Tibial nerve (tissue), 4 donors: ENCODE measurements around the gene DNASE1L3. TPM values are rescaled to one million over a fixed set of nuclear protein-coding genes. Genes with fewer than 3 reads are reported as not detected.

Experiments used
- DNase-seq, 2 donors: peaks; one replicate each; pipeline ENCODE4 v3.0.0-alpha.2; 2019; ENCODE audit warnings: low spot score in 2 of 2
- H3K27ac ChIP-seq, 4 donors: fragments of 200-600 bp; sonication (generic) in 3 of 4; one replicate each; pipeline ENCODE4 v1.5.1; 2017 to 2019; ENCODE audit warnings: mild to moderate bottlenecking in 1 of 4
- H3K27me3 ChIP-seq, 2 donors: fragments of 200-600 bp; sonication (generic) in 1 of 2; one replicate each; pipeline versions ENCODE4 v1.5.1 to v1.6.0; 2017 to 2019
- H3K36me3 ChIP-seq, 3 donors: fragments of 200-600 bp; sonication (generic); one replicate each; pipeline ENCODE4 v1.5.1; 2018 to 2019
- H3K4me1 ChIP-seq, 4 donors: fragments of 200-600 bp; sonication (generic) in 3 of 4; one replicate each; pipeline ENCODE4 v1.5.1; 2017 to 2019
- H3K4me3 ChIP-seq, 4 donors: fragments of 200-600 bp; sonication (generic) in 3 of 4; one replicate each; pipeline ENCODE4 v1.5.1; 2017 to 2019; ENCODE audit warnings: mild to moderate bottlenecking in 1 of 4, moderate library complexity in 1 of 4
- H3K9me3 ChIP-seq, 4 donors: fragments of 200-600 bp; sonication (generic) in 3 of 4; one replicate each; pipeline ENCODE4 v1.5.1; 2017 to 2019
- EP300 ChIP-seq, 2 donors: sonication (generic); formaldehyde crosslinking; IDR thresholded peaks; one replicate each; pipeline ENCODE4 v1.6.1; 2017; ENCODE audit warnings: antibody characterized with exemption in 2 of 2, mild to moderate bottlenecking in 1 of 2
- POLR2A ChIP-seq, 2 donors: fragments of 450-650 bp; IDR thresholded peaks; one replicate each; pipeline ENCODE4 v1.6.1; 2017; ENCODE audit warnings: antibody characterized with exemption in 2 of 2, mild to moderate bottlenecking in 2 of 2, moderate library complexity in 2 of 2
- WGBS, 2 donors: methylation state at CpG; one replicate each; pipeline ENCODE4 v1.1.5; 2018; 5-methylcytosine and 5-hydroxymethylcytosine counted together
- total RNA-seq, 4 donors: library from RNA; depleted of rRNA; stranded (reverse); fragments of >200 nt; gene quantifications; one replicate each; pipeline ENCODE4 v1.1.0, GENCODE V29; 2016
- TF ChIP-seq, protein P1 (sequence below), 5 experiments: fragments of 200-600 bp in 3 of 5; fragments of 450-650 bp in 2 of 5; sonication (generic) in 3 of 5; IDR thresholded peaks; one replicate each; pipeline ENCODE4 v1.5.1; 2016 to 2019; ENCODE audit warnings: antibody characterized with exemption in 5 of 5, mild to moderate bottlenecking in 3 of 5, moderate library complexity in 2 of 5

Gene DNASE1L3
- total RNA-seq, 4 donors from 2014 or later, result 0.39 to 12.9 (median 1.5) TPM

GRCh38 chr3:58222161-58222724 is 11.5 kb upstream of the DNASE1L3 start:
- no peak for DNase-seq
- peaks cover 0 to 7% (median 2%) of the 10 kb centered on the region in 4 donors for H3K4me1 ChIP-seq
- 70 to 75% methylated on average over 8 of the region's 8 CpGs for WGBS, 2 donors
- H3K4me3 ChIP-seq, result no peak overlapping the region
- no peaks in the 10 kb centered on the region for H3K9me3 ChIP-seq
- no peaks in the 10 kb centered on the region for H3K36me3 ChIP-seq
- no peaks in the 10 kb centered on the region for H3K27me3 ChIP-seq
- TF ChIP-seq POLR2A (IDR thresholded peaks at IDR 0.05) (no peak), EP300 (IDR thresholded peaks at IDR 0.05) (no peak)
- TF ChIP-seq, protein P1, sequence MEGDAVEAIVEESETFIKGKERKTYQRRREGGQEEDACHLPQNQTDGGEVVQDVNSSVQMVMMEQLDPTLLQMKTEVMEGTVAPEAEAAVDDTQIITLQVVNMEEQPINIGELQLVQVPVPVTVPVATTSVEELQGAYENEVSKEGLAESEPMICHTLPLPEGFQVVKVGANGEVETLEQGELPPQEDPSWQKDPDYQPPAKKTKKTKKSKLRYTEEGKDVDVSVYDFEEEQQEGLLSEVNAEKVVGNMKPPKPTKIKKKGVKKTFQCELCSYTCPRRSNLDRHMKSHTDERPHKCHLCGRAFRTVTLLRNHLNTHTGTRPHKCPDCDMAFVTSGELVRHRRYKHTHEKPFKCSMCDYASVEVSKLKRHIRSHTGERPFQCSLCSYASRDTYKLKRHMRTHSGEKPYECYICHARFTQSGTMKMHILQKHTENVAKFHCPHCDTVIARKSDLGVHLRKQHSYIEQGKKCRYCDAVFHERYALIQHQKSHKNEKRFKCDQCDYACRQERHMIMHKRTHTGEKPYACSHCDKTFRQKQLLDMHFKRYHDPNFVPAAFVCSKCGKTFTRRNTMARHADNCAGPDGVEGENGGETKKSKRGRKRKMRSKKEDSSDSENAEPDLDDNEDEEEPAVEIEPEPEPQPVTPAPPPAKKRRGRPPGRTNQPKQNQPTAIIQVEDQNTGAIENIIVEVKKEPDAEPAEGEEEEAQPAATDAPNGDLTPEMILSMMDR (IDR thresholded peaks at IDR 0.05), result no peak
- H3K27ac ChIP-seq, result no peak overlapping the region

DNA sequence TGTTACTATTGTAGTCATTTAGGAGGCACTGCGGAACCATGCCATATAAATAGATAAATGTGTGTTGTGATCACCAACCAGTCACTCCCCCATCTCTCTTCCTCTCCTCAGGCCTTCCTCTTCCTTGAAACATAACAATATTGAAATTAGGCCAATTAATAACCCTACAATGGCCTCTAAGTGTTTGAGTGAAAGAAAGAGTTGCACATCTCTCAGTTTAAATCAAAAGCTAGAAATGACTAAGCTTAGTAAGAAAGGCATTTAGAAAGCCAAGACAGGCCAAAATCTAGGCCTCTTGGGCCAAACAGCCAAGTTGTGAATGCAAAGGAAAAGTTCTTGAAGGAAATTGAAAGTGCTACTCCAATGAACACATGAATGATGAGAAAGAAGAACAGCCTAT is 8.1 kb upstream of the DNASE1L3 start:
- Histone ChIP-seq H3K4me1 (peaks cover 0 to 17% (median 5%) of the 10 kb centered on the region in 4 donors), H3K27ac (no peak overlapping the region), H3K36me3 (no peaks in the 10 kb centered on the region), H3K27me3 (no peaks in the 10 kb centered on the region), H3K9me3 (no peaks in the 10 kb centered on the region), H3K4me3 (no peak overlapping the region)
- TF ChIP-seq EP300 (IDR thresholded peaks at IDR 0.05) (no peak), POLR2A (IDR thresholded peaks at IDR 0.05) (no peak)
- TF ChIP-seq, protein P1 (IDR thresholded peaks at IDR 0.05), result no peak
- 90 to 92% methylated on average over 1 of the region's 1 CpG for WGBS, 2 donors
- no peak for DNase-seq

- Histone ChIP-seq H3K9me3 (no peaks in the 10 kb centered on the region), H3K27me3 (no peaks in the 10 kb centered on the region), H3K4me3 (no peak overlapping the region), H3K4me1 (peaks cover 0 to 17% (median 5%) of the 10 kb centered on the region in 4 donors), H3K36me3 (no peaks in the 10 kb centered on the region), H3K27ac (peak overlapping the region in 2 of 4 donors; percentile 51 to 55)
- peak; percentile 28 to 63 for DNase-seq
- TF ChIP-seq, protein P1 (IDR thresholded peaks at IDR 0.05), result peak; percentile 67 to 81 (median 75)
- peak in 1 of 2 donors; percentile 47 for TF ChIP-seq EP300 (IDR thresholded peaks at IDR 0.05)
- TF ChIP-seq POLR2A (IDR thresholded peaks at IDR 0.05), result no peak
- WGBS, 2 donors, result 14 to 15% methylated on average over 15 of the region's 15 CpGs
Observed at GRCh38 chr3:58217209-58217811, 6.5 kb upstream of the DNASE1L3 start.

DNA sequence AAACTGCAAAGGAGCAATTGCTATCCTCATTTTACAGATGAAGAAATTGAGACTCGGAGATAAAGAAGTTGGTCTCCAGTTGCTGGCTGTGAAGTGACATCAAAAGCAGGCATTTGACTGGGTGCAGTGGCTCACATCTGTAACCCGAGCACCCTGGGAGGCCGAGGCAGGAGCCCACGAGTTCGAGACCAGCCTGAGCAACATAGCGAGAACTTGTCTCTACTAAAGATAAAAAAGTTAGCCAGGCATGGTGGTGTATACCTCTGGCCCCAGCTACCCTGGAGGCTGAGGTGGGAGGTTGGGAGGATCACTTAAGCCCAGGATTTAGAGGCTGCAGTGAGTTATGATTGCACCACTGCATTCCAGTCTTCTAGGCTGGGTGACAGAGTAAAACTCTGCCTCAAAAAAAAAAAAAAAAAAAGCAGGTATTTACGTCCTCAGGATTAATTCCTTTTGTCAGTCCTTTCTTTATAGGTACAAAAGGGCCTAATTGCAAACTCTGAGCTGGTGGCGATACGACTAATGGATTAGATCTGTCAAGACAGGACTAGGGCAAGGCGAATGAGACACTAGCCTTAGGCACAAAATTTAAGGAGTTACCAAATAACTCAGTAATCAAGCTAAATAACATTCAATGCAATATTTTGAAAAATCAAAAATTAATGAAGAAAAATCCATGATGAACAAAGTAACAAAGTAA is 5.9 kb upstream of the DNASE1L3 start:
- Histone ChIP-seq H3K4me3 (no peak overlapping the region), H3K36me3 (no peaks in the 10 kb centered on the region), H3K4me1 (peaks cover 0 to 17% (median 5%) of the 10 kb centered on the region in 4 donors), H3K27me3 (no peaks in the 10 kb centered on the region), H3K27ac (peak overlapping the region in 2 of 4 donors; percentile 51 to 55), H3K9me3 (no peaks in the 10 kb centered on the region)
- WGBS, 2 donors, result 85 to 89% methylated on average over 10 of the region's 10 CpGs
- no peak for TF ChIP-seq POLR2A (IDR thresholded peaks at IDR 0.05)
- TF ChIP-seq, protein P1 (IDR thresholded peaks at IDR 0.05), result no peak
- TF ChIP-seq EP300 (IDR thresholded peaks at IDR 0.05), result no peak
- DNase-seq, result no peak
